GM13976 (cell line): ENCODE measurements around the gene GPC5.

Experiments used
- DNase-seq: peaks from one replicate; pipeline ENCODE4 v3.0.0; 2012; ENCODE audit warnings: low spot score
- CTCF ChIP-seq: IDR thresholded peaks from 2 replicates; pipeline ENCODE4 v1.5.1; 2012; ENCODE audit warnings: borderline replicate concordance, mild to moderate bottlenecking; ENCODE audit not compliant: insufficient read depth; ENCODE audit errors: extremely low read depth, missing control alignments, control extremely low read depth
- in situ Hi-C: fragments of 300-500 bp; cut with MboI; formaldehyde crosslinking; loops from one replicate; pipeline ENCODE4 v1.12.0; 2022; ENCODE audit warnings: low sequenced_read_pairs, mixed read lengths, inconsistent platforms; ENCODE audit not compliant: unreplicated experiment

Gene GPC5

GRCh38 chr13:91950803-91951202 is 552.4 kb downstream of the GPC5 start:
- TF ChIP-seq CTCF = no peak
- in situ Hi-C loops = no loop called here
- no peak for DNase-seq

- no peak for DNase-seq
- in situ Hi-C loops = no loop called here
- no peak for TF ChIP-seq CTCF
These were observed 557.3 kb downstream of the GPC5 start for GRCh38 chr13:91955546-91956355.

- no peak for DNase-seq
- in situ Hi-C loops = no loop called here
- no peak for TF ChIP-seq CTCF
These were observed 562.5 kb downstream of the GPC5 start for GRCh38 chr13:91960947-91961346.

- TF ChIP-seq CTCF = no peak
- DNase-seq = no peak
- in situ Hi-C loops = no loop called here
These were observed 564.5 kb downstream of the GPC5 start for GRCh38 chr13:91962946-91963345.

- in situ Hi-C loops = no loop called here
- TF ChIP-seq CTCF = no peak
- DNase-seq = no peak
These were observed 567.1 kb downstream of the GPC5 start for GRCh38 chr13:91965511-91965910.

- in situ Hi-C loops = no loop called here
- no peak for TF ChIP-seq CTCF
- no peak for DNase-seq
These were observed 580.1 kb downstream of the GPC5 start for GRCh38 chr13:91978571-91978970.
